Measurements from ENCODE around the gene LIPE. TPM values are rescaled to one million over a fixed set of nuclear protein-coding genes. Genes with fewer than 3 reads are reported as not detected.

LIPE gene
- polyA plus RNA-seq, 1 donor (not counting 4 experiments of a cell fraction or from before 2014, with no cell fraction given), result 6.1 TPM

DNA sequence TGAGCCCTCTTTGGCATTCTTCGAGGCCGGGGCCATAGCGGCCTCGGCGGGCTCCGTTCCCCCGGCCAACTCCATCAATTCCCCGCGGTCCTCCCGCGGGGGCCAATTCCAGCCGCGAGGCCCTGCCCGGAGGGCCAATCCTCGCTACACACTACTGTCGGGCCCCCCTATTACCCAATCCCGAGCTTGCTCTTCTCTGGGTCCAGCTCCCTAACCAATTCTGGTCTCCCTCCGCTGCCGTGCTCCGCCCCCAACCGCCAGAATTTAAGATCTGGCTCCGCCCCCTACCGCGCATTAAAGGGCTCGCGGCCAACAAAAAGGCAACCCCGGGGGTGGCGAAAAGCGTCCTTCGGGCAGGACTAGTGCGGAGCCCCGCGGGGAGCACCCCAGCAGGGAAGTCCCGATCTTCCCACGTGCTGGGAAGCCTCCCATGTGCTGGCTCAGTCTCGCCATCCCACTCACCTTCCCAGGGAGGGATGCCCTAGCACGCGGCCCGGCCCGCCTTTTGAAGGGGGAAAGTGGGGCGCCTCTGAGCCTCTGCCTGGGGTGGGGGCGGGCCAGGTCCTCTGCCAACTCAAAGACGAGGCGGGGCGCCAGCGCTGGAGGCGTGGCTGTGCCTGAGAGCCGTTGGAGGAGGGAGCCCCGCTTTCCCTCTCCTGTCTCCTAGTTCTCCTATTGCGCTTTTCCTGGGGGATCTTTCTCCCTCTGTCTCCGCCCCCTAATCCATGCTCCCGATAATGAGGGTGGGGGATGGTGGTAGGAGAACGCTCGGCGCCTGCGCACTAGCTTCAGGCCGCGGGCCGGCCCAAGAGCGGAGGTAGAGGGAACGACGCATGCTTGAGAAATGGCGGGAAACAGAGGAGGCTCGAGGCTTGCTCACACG is 3.5 kb downstream of the LIPE start:
- Histone ChIP-seq H2AFZ (ENCODE audit: control insufficient read depth, low read length) (peak overlapping the region; percentile 79), H3K9me1 (ENCODE audit: control insufficient read depth, extremely low read depth, insufficient read depth, low read length) (no peaks in the 10 kb centered on the region), H3K79me2 (ENCODE audit: control insufficient read depth, insufficient read depth, low read length) (peaks cover 5% of the 10 kb centered on the region), H3K36me3 (ENCODE audit: control insufficient read depth in 2 of 2, extremely low read depth in 1 of 2, insufficient read depth in 2 of 2, low read length in 2 of 2) (no peaks in the 10 kb centered on the region), H3K4me3 (ENCODE audit: control insufficient read depth in 2 of 3, extremely low read depth in 1 of 3, insufficient read depth in 2 of 3, low read depth in 1 of 3, low read length in 3 of 3) (peak overlapping the region; percentile 71 to 85 (median 72)), H3K9me3 (ENCODE audit: control insufficient read depth, low read depth, low read length) (no peaks in the 10 kb centered on the region), H3K27me3 (ENCODE audit: control insufficient read depth, extremely low read depth, insufficient read depth, low read length) (no peaks in the 10 kb centered on the region), H3K9ac (ENCODE audit: control insufficient read depth, extremely low read depth, insufficient read depth, low read length) (peak overlapping the region; percentile 74), H3K27ac (ENCODE audit: control insufficient read depth, insufficient read depth, low read length) (peak overlapping the region; percentile 90), H3K4me1 (ENCODE audit: control insufficient read depth, extremely low read depth, insufficient read depth, low read length) (peaks cover 34% of the 10 kb centered on the region), H4K20me1 (ENCODE audit: control insufficient read depth, extremely low read depth, insufficient read depth, low read length) (no peaks in the 10 kb centered on the region), H3K4me2 (ENCODE audit: control insufficient read depth, extremely low read depth, insufficient read depth, low read depth, low read length) (peak overlapping the region; percentile 90)
- DNase-seq (ENCODE audit: low read depth, low spot score) (no peak), FAIRE-seq (peak; percentile 67)
- TF ChIP-seq EZH2 (IDR thresholded peaks at IDR 0.05; ENCODE audit: low read length), result no peak
- TF ChIP-seq, protein P1, sequence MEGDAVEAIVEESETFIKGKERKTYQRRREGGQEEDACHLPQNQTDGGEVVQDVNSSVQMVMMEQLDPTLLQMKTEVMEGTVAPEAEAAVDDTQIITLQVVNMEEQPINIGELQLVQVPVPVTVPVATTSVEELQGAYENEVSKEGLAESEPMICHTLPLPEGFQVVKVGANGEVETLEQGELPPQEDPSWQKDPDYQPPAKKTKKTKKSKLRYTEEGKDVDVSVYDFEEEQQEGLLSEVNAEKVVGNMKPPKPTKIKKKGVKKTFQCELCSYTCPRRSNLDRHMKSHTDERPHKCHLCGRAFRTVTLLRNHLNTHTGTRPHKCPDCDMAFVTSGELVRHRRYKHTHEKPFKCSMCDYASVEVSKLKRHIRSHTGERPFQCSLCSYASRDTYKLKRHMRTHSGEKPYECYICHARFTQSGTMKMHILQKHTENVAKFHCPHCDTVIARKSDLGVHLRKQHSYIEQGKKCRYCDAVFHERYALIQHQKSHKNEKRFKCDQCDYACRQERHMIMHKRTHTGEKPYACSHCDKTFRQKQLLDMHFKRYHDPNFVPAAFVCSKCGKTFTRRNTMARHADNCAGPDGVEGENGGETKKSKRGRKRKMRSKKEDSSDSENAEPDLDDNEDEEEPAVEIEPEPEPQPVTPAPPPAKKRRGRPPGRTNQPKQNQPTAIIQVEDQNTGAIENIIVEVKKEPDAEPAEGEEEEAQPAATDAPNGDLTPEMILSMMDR (optimal IDR thresholded peaks at IDR 0.05 in 1 of 3, IDR thresholded peaks at IDR 0.05 in 1 of 3, conservative IDR thresholded peaks at IDR 0.05 in 1 of 3; ENCODE audit: extremely low read depth in 1 of 3, insufficient read depth in 2 of 3, low read length in 3 of 3), result no peak
- dilution Hi-C loops (cut with MboI; ENCODE audit: extremely low pct_ligation_motif_present, low sequenced_read_pairs), result no loop called here

- H3K27me3 ChIP-seq (ENCODE audit: control insufficient read depth, extremely low read depth, insufficient read depth, low read length), result no peaks in the 10 kb centered on the region
- H3K9ac ChIP-seq (ENCODE audit: control insufficient read depth, extremely low read depth, insufficient read depth, low read length), result peak overlapping the region; percentile 74
- dilution Hi-C loops (cut with MboI; ENCODE audit: extremely low pct_ligation_motif_present, low sequenced_read_pairs), result no loop called here
- H3K4me2 ChIP-seq (ENCODE audit: control insufficient read depth, extremely low read depth, insufficient read depth, low read depth, low read length), result peak overlapping the region; percentile 90
- no peaks in the 10 kb centered on the region for H3K9me1 ChIP-seq (ENCODE audit: control insufficient read depth, extremely low read depth, insufficient read depth, low read length)
- DNase-seq (ENCODE audit: low read depth, low spot score) (peak; percentile 69), FAIRE-seq (peak; percentile 26)
- no peak for TF ChIP-seq EZH2 (IDR thresholded peaks at IDR 0.05; ENCODE audit: low read length)
- TF ChIP-seq, protein P1 (optimal IDR thresholded peaks at IDR 0.05 in 1 of 3, IDR thresholded peaks at IDR 0.05 in 1 of 3, conservative IDR thresholded peaks at IDR 0.05 in 1 of 3; ENCODE audit: extremely low read depth in 1 of 3, insufficient read depth in 2 of 3, low read length in 3 of 3), result no peak
- H3K36me3 ChIP-seq (ENCODE audit: control insufficient read depth in 2 of 2, extremely low read depth in 1 of 2, insufficient read depth in 2 of 2, low read length in 2 of 2), result no peaks in the 10 kb centered on the region
- peaks cover 5% of the 10 kb centered on the region for H3K79me2 ChIP-seq (ENCODE audit: control insufficient read depth, insufficient read depth, low read length)
- peaks cover 34% of the 10 kb centered on the region for H3K4me1 ChIP-seq (ENCODE audit: control insufficient read depth, extremely low read depth, insufficient read depth, low read length)
- peak overlapping the region; percentile 90 for H3K27ac ChIP-seq (ENCODE audit: control insufficient read depth, insufficient read depth, low read length)
- H3K4me3 ChIP-seq (ENCODE audit: control insufficient read depth in 2 of 3, extremely low read depth in 1 of 3, insufficient read depth in 2 of 3, low read depth in 1 of 3, low read length in 3 of 3), result peak overlapping the region; percentile 71 to 85 (median 72)
- H3K9me3 ChIP-seq (ENCODE audit: control insufficient read depth, low read depth, low read length), result no peaks in the 10 kb centered on the region
- H4K20me1 ChIP-seq (ENCODE audit: control insufficient read depth, extremely low read depth, insufficient read depth, low read length), result no peaks in the 10 kb centered on the region
- H2AFZ ChIP-seq (ENCODE audit: control insufficient read depth, low read length), result peak overlapping the region; percentile 48
Measured at GRCh38 chr19:42422901-42423461, 4.2 kb downstream of the LIPE start.

Measured in keratinocyte (primary cell).